Neural progenitor cell (in vitro differentiated cells): ENCODE data around the gene CPA3.

Experiments used
- CTCF ChIP-seq: fragments of 200-600 bp; sonication (generic); IDR thresholded peaks from 2 replicates; pipeline ENCODE4 v1.5.1; 2017; ENCODE audit warnings: antibody characterized with exemption, mild to moderate bottlenecking
- EZH2 ChIP-seq: fragments of 200-600 bp; sonication (generic); IDR thresholded peaks from 2 replicates; pipeline ENCODE4 v1.6.1; 2017; ENCODE audit warnings: antibody characterized with exemption, mild to moderate bottlenecking, moderate library complexity
- EZH2phosphoT487 ChIP-seq: fragments of 200-600 bp; sonication (generic); IDR thresholded peaks from 2 replicates; pipeline ENCODE4 v1.6.1; 2017; ENCODE audit warnings: antibody characterized with exemption

- TF ChIP-seq EZH2, result no peak
- TF ChIP-seq CTCF, result no peak
- TF ChIP-seq EZH2phosphoT487, result no peak
Observed at GRCh38 chr3:148938306-148938705, 73.2 kb downstream of the CPA3 start.
